Measurements from ENCODE around the gene KERA.

GRCh38 chr12:91040096-91040755, 17.6 kb downstream of the KERA start:
- no peak for TF ChIP-seq CTCF (IDR thresholded peaks at IDR 0.05; ENCODE audit: low read depth, low read length)
- TF ChIP-seq EZH2phosphoT487 (IDR thresholded peaks at IDR 0.05; ENCODE audit: low read depth): no peak
